HepG2 (cell line): ENCODE data around the gene CKLF. TPM values are rescaled to one million over a fixed set of nuclear protein-coding genes. Genes with fewer than 3 reads are reported as not detected.

Experiments
- ATAC-seq: fragments of 200-7000 bp; cut with Tn5 transposase; 3 replicates; pipeline ENCODE4 v1.9.1; 2020; ENCODE audit warnings: mild to moderate bottlenecking, moderate library complexity
- BruUV-seq: library from RNA; stranded (reverse); fragments of 400-500 nt; replicated peaks from 2 replicates; lab custom pipeline; 2021; lab: Mats Ljungman, UMichigan
- CTCF ChIA-PET: fragments of 300-600 bp; formaldehyde crosslinking; extraction: SDS; loops from one replicate; lab custom pipeline; 2021; ENCODE audit warnings: low total read pairs, inconsistent platforms, low intra/inter-chr PET ratio; lab: Yijun Ruan, JAX
- POLR2A ChIA-PET: fragments of 350-600 bp; sonication (Branson Sonifier 250); formaldehyde crosslinking; loops from one replicate; lab custom pipeline; 2020; ENCODE audit warnings: antibody characterized with exemption, inconsistent platforms; lab: Yijun Ruan, JAX
- DNase-seq: peaks from one replicate; pipeline ENCODE4 v3.0.0-alpha.2; 2015; ENCODE audit warnings: low spot score
- FAIRE-seq: peaks from 3 replicates; lab custom pipeline; 2011; peaks lifted over from hg19 to GRCh38; lab: Jason Lieb, UNC
- H2AFZ ChIP-seq: one replicate; pipeline ENCODE4 v1.6.1; 2011; ENCODE audit warnings: low read length, inconsistent platforms
- H3K27ac ChIP-seq: fragments of 300-600 bp; 3 replicates; pipeline ENCODE4 v1.8.0; 2011; ENCODE audit warnings: mixed run types, mild to moderate bottlenecking, mixed read lengths, low read length, inconsistent platforms; ENCODE audit not compliant: insufficient read depth; ENCODE audit errors: extremely low read length
- H3K27me3 ChIP-seq, 2 experiments: fragments of 200-600 bp in 1 of 2; 2 replicates in 1 of 2; 3 replicates in 1 of 2; pipeline versions ENCODE4 v1.6.0 to v1.8.0; 2011; ENCODE audit warnings: low read length in 2 of 2, mild to moderate bottlenecking in 2 of 2, moderate library complexity in 2 of 2, inconsistent platforms in 1 of 2; ENCODE audit not compliant: insufficient read depth in 2 of 2, control insufficient read depth in 1 of 2
- H3K36me3 ChIP-seq, 2 experiments: fragments of 200-600 bp in 1 of 2; replicated peaks in 1 of 2; 2 replicates in 1 of 2; 3 replicates in 1 of 2; pipeline versions ENCODE4 v1.5.1 to v1.8.0; 2011; ENCODE audit warnings: low read length in 2 of 2, inconsistent platforms in 1 of 2; ENCODE audit not compliant: insufficient read depth in 2 of 2, control insufficient read depth in 1 of 2
- H3K4me1 ChIP-seq: 2 replicates; pipeline ENCODE4 v1.5.1; 2012; ENCODE audit warnings: low read length, inconsistent platforms; ENCODE audit not compliant: insufficient read depth
- H3K4me2 ChIP-seq: 2 replicates; pipeline ENCODE4 v1.6.0; 2011; ENCODE audit warnings: low read depth, low read length, inconsistent platforms
- H3K4me3 ChIP-seq, 3 experiments: fragments of 200-600 bp in 1 of 3; sonication (generic), shearing (Covaris generic) in 1 of 3; replicated peaks in 1 of 3; 2 replicates each; pipeline ENCODE4 v1.5.1; 2011 to 2016; ENCODE audit warnings: low read length in 3 of 3, inconsistent platforms in 2 of 3, low read depth in 2 of 3, mild to moderate bottlenecking in 2 of 3, control low read depth in 1 of 3, mixed read lengths in 1 of 3; ENCODE audit not compliant: insufficient read depth in 1 of 3
- H3K79me2 ChIP-seq: one replicate; pipeline ENCODE4 v1.6.1; 2011; ENCODE audit warnings: low read length, inconsistent platforms; ENCODE audit not compliant: insufficient read depth
- H3K9ac ChIP-seq: 2 replicates; pipeline ENCODE4 v1.6.0; 2011; ENCODE audit warnings: mild to moderate bottlenecking, low read depth, low read length, inconsistent platforms; ENCODE audit not compliant: insufficient read depth
- H3K9me3 ChIP-seq: 2 replicates; pipeline ENCODE4 v1.5.1; 2012; ENCODE audit warnings: mild to moderate bottlenecking, low read length
- H4K20me1 ChIP-seq: 2 replicates; pipeline ENCODE4 v1.6.0; 2011; ENCODE audit warnings: inconsistent platforms, mild to moderate bottlenecking, low read length, moderate library complexity; ENCODE audit not compliant: insufficient read depth
- ADNP ChIP-seq: sonication (generic); formaldehyde crosslinking; IDR thresholded peaks from 2 replicates; pipeline ENCODE4 v1.4.0; 2020; ENCODE audit warnings: missing genetic modification reagents
- NR2C2 ChIP-seq: sonication (generic); formaldehyde crosslinking; IDR thresholded peaks from 2 replicates; pipeline ENCODE4 v1.4.0; 2020; ENCODE audit warnings: missing genetic modification reagents, mild to moderate bottlenecking, moderate library complexity, borderline replicate concordance
- PITX1 ChIP-seq: sonication (generic); formaldehyde crosslinking; IDR thresholded peaks from 2 replicates; pipeline ENCODE4 v1.5.1; 2020; ENCODE audit warnings: mild to moderate bottlenecking, missing genetic modification reagents
- REXO4 ChIP-seq: sonication (generic); formaldehyde crosslinking; IDR thresholded peaks from 2 replicates; pipeline ENCODE4 v1.8.0; 2022; ENCODE audit warnings: missing genetic modification reagents, mild to moderate bottlenecking, borderline replicate concordance
- ZNF207 ChIP-seq: fragments of 450-650 bp; IDR thresholded peaks from 2 replicates; pipeline ENCODE4 v1.6.1; 2016; ENCODE audit warnings: antibody characterized with exemption, borderline replicate concordance
- WGBS: methylation state at CpG from one replicate; pipeline ENCODE4 v1.1.6; 2017; ENCODE audit warnings: low lambda C conversion rate; 5-methylcytosine and 5-hydroxymethylcytosine counted together
- in situ Hi-C: cut with HindIII; loops from 2 replicates; pipeline ENCODE4 v1.10.0; 2017; ENCODE audit warnings: low pct_unique_long_range_greater_than_20kb; ENCODE audit not compliant: extremely low pct_ligation_motif_present
- intact Hi-C: fragments of 100-400 bp; cut with micrococcal nuclease; formaldehyde crosslinking; loops from one replicate; pipeline ENCODE4 v1.10.0; 2022; ENCODE audit not compliant: unreplicated experiment
- polyA plus RNA-seq, 8 experiments: library from polyadenylated mRNA; depleted of rRNA in 3 of 8; stranded (reverse) in 7 of 8; unstranded in 1 of 8; fragments of >200 nt; fragmentation: Illumina TruSeq in 4 of 8; extraction: Trizol in 4 of 8; gene quantifications; 2 replicates each; pipeline versions ENCODE4 v1.2.1 to v1.2.3, GENCODE V29; 2011 to 2016; ENCODE audit warnings: low read depth in 4 of 8, missing spikeins in 1 of 8, mixed read lengths in 1 of 8; ENCODE audit not compliant: insufficient read depth in 1 of 8
- total RNA-seq, 5 experiments: library from RNA; depleted of rRNA; stranded (reverse); fragments of >200 nt; fragmentation: Illumina TruSeq; extraction: Trizol; gene quantifications; 2 replicates each; pipeline ENCODE4 v1.2.3, GENCODE V29; 2016; ENCODE audit warnings: low read depth in 1 of 5
- TF ChIP-seq, protein P1 (sequence below): sonication (generic); formaldehyde crosslinking; IDR thresholded peaks from 2 replicates; pipeline ENCODE4 v1.4.0; 2020; ENCODE audit warnings: missing genetic modification reagents
- TF ChIP-seq, protein P2 (sequence below): sonication (generic); formaldehyde crosslinking; IDR thresholded peaks from 2 replicates; pipeline ENCODE4 v1.4.0; 2020; ENCODE audit warnings: mild to moderate bottlenecking, missing genetic modification reagents, borderline replicate concordance
- TF ChIP-seq, protein P3 (sequence below): sonication (generic); formaldehyde crosslinking; IDR thresholded peaks from 2 replicates; pipeline ENCODE4 v1.4.0; 2020; ENCODE audit warnings: mild to moderate bottlenecking, low read depth, missing genetic modification reagents
- TF ChIP-seq, protein P4 (sequence below): sonication (generic); formaldehyde crosslinking; IDR thresholded peaks from 2 replicates; pipeline ENCODE4 v1.4.0; 2020; ENCODE audit warnings: mild to moderate bottlenecking, missing genetic modification reagents, borderline replicate concordance

Gene CKLF
- total and polyA plus RNA-seq, 2 of the 13 experiments (the other 11 are each of a cell fraction or from before 2014, with no cell fraction given), result 120 to 167 TPM

DNA sequence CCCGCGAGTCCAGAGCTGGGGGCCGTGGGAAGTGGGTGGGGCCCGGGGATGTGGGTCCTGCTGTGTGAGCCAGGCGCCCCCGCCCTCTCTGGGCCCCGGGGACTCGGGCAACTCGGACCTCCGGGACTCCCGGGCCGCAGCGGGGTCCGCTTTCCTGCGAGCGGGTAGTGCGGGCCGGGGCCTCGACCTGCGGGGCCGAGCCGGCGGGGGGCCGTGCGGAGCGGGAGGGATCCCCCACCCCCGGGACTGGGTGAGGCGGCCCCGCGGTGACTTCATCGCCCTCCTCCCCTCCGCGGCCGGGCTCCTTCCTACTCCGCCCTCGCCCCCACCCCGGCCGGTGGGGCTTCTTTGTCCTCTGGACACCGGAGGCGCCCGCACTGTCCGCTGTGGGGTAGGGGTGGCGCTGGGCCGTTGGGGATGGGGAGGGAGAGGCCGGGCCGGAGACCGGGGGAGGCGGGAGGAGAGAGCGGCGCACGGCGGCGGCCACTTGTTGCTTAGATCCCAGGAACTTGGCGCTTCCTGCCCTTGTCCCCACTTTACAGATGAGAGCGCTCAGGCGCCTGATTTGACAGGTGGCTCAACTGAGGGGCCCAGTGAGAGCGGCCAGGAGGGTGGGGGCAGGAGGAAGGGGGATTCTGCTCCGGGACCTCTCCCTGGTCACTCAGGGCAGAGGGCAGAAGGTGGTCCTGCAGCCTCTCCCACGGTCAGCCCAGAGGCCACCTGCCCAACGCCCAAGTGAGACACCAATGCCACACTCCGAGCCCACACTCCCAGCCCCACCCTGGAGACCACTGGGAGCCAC is 53.0 kb downstream of the CKLF start:
- WGBS, result 11% methylated on average over 10 of the region's 61 CpGs
- DNase-seq, result peak; percentile 30
- TF ChIP-seq REXO4 (CRISPR knock-in tag) (no peak), PITX1 (CRISPR knock-in tag) (0 out of 2 replicates have a peak, but pooled peaks have one; percentile 14), ADNP (CRISPR knock-in tag) (0 out of 2 replicates have a peak, but pooled peaks have one; percentile 50), NR2C2 (CRISPR knock-in tag) (no peak; the same call in 1 of the 2 replicates), ZNF207 (no peak)
- TF ChIP-seq, protein P1, sequence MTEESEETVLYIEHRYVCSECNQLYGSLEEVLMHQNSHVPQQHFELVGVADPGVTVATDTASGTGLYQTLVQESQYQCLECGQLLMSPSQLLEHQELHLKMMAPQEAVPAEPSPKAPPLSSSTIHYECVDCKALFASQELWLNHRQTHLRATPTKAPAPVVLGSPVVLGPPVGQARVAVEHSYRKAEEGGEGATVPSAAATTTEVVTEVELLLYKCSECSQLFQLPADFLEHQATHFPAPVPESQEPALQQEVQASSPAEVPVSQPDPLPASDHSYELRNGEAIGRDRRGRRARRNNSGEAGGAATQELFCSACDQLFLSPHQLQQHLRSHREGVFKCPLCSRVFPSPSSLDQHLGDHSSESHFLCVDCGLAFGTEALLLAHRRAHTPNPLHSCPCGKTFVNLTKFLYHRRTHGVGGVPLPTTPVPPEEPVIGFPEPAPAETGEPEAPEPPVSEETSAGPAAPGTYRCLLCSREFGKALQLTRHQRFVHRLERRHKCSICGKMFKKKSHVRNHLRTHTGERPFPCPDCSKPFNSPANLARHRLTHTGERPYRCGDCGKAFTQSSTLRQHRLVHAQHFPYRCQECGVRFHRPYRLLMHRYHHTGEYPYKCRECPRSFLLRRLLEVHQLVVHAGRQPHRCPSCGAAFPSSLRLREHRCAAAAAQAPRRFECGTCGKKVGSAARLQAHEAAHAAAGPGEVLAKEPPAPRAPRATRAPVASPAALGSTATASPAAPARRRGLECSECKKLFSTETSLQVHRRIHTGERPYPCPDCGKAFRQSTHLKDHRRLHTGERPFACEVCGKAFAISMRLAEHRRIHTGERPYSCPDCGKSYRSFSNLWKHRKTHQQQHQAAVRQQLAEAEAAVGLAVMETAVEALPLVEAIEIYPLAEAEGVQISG, result no peak
- TF ChIP-seq, protein P2, sequence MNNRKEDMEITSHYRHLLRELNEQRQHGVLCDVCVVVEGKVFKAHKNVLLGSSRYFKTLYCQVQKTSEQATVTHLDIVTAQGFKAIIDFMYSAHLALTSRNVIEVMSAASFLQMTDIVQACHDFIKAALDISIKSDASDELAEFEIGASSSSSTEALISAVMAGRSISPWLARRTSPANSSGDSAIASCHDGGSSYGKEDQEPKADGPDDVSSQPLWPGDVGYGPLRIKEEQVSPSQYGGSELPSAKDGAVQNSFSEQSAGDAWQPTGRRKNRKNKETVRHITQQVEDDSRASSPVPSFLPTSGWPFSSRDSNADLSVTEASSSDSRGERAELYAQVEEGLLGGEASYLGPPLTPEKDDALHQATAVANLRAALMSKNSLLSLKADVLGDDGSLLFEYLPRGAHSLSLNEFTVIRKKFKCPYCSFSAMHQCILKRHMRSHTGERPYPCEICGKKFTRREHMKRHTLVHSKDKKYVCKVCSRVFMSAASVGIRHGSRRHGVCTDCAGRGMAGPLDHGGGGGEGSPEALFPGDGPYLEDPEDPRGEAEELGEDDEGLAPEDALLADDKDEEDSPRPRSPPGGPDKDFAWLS (CRISPR knock-in tag), result peak; percentile 5; the same call in 1 of the 2 replicates
- TF ChIP-seq, protein P3, sequence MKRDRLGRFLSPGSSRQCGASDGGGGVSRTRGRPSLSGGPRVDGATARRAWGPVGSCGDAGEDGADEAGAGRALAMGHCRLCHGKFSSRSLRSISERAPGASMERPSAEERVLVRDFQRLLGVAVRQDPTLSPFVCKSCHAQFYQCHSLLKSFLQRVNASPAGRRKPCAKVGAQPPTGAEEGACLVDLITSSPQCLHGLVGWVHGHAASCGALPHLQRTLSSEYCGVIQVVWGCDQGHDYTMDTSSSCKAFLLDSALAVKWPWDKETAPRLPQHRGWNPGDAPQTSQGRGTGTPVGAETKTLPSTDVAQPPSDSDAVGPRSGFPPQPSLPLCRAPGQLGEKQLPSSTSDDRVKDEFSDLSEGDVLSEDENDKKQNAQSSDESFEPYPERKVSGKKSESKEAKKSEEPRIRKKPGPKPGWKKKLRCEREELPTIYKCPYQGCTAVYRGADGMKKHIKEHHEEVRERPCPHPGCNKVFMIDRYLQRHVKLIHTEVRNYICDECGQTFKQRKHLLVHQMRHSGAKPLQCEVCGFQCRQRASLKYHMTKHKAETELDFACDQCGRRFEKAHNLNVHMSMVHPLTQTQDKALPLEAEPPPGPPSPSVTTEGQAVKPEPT (CRISPR knock-in tag), result no peak
- TF ChIP-seq, protein P4, sequence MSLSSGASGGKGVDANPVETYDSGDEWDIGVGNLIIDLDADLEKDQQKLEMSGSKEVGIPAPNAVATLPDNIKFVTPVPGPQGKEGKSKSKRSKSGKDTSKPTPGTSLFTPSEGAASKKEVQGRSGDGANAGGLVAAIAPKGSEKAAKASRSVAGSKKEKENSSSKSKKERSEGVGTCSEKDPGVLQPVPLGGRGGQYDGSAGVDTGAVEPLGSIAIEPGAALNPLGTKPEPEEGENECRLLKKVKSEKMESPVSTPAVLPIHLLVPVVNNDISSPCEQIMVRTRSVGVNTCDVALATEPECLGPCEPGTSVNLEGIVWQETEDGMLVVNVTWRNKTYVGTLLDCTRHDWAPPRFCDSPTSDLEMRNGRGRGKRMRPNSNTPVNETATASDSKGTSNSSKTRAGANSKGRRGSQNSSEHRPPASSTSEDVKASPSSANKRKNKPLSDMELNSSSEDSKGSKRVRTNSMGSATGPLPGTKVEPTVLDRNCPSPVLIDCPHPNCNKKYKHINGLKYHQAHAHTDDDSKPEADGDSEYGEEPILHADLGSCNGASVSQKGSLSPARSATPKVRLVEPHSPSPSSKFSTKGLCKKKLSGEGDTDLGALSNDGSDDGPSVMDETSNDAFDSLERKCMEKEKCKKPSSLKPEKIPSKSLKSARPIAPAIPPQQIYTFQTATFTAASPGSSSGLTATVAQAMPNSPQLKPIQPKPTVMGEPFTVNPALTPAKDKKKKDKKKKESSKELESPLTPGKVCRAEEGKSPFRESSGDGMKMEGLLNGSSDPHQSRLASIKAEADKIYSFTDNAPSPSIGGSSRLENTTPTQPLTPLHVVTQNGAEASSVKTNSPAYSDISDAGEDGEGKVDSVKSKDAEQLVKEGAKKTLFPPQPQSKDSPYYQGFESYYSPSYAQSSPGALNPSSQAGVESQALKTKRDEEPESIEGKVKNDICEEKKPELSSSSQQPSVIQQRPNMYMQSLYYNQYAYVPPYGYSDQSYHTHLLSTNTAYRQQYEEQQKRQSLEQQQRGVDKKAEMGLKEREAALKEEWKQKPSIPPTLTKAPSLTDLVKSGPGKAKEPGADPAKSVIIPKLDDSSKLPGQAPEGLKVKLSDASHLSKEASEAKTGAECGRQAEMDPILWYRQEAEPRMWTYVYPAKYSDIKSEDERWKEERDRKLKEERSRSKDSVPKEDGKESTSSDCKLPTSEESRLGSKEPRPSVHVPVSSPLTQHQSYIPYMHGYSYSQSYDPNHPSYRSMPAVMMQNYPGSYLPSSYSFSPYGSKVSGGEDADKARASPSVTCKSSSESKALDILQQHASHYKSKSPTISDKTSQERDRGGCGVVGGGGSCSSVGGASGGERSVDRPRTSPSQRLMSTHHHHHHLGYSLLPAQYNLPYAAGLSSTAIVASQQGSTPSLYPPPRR (CRISPR knock-in tag), result peak; percentile 46; the same call in 1 of the 2 replicates

More for the DNA sequence above, 53.0 kb downstream of the CKLF start:
- Histone ChIP-seq H3K9me3 (no peaks in the 10 kb centered on the region), H3K4me2 (peak overlapping the region; percentile 83), H3K4me1 (peaks cover 57% of the 10 kb centered on the region), H2AFZ (no peak overlapping the region), H3K27me3 (no peaks in the 10 kb centered on the region), H3K4me3 (peak overlapping the region; percentile 81 to 87 (median 86)), H3K27ac (peak overlapping the region; percentile 54), H3K9ac (peak overlapping the region; percentile 81), H3K79me2 (peaks cover 9% of the 10 kb centered on the region), H4K20me1 (peaks cover 13% of the 10 kb centered on the region; the same call in 1 of the 2 replicates), H3K36me3 (peaks cover 13 to 17% of the 10 kb centered on the region in 2 experiments)
- intact Hi-C loops (loop anchor here (2.0 kb wide), 2 partner anchors 53 to 89 kb away; partner anchors contain the start of gene CKLF), in situ Hi-C loops (loop anchor here (5.0 kb wide), 2 partner anchors 87 to 262 kb away; no protein-coding TSS in a partner anchor)
- ChIA-PET POLR2A (interaction anchor here (2.2 to 2.7 kb wide), 2 partner anchors 54 to 88 kb away, joined by 9 to 23 read pairs; partner anchors contain the start of genes CKLF and TK2), CTCF (interaction anchor here (0.7 to 1.7 kb wide), 2 partner anchors 43 to 199 kb away, joined by 5 to 7 read pairs; no protein-coding TSS in a partner anchor)
- FAIRE-seq (no peak), ATAC-seq (peak; percentile 39)
- BruUV-seq, result no TSS peak
